ENCODE data around the gene PINK1.
A peak's percentile ranks its signal among the peaks of the same experiment; 100 is the strongest.

PINK1 gene

DNA sequence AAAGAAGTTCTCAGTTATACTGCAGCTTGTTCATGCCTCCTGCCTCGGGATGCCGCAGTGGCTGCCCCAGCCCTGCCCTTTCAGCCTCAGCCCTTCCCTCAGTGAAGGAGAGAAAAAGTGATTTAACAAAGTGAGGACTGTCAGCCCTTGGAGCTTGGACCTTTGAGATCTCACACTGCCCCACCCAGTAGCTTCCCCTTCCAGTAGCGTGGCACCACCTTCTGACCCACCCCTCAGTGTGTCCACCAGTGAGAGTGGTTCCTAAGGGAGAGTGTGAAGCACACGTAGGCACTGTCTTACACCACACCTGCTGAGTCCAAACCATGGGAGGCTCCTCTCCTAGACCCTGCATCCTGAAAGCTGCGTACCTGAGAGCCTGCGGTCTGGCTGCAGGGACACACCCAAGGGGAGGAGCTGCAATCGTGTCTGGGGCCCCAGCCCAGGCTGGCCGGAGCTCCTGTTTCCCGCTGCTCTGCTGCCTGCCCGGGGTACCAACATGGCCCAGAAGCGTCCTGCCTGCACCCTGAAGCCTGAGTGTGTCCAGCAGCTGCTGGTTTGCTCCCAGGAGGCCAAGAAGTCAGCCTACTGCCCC lies 44.5 kb upstream of the PINK1 start, which contains the start of gene CDA:
Gene CDA (plus strand): TSS at position 464 of the 592 bp plus-strand sequence. CDS start 33 bp downstream, at position 497.
- no CpG with 5 or more reads among the region's 11 CpGs for WGBS (ENCODE audit: extremely low coverage, insufficient coverage, insufficient read length)
- H3K36me3 ChIP-seq (ENCODE audit: control insufficient read depth in 1 of 2, insufficient read depth in 2 of 2, low read length in 2 of 2): no peaks in the 10 kb centered on the region
- no peaks in the 10 kb centered on the region for H3K79me1 ChIP-seq (ENCODE audit: low read length)
- H2BK12ac ChIP-seq (ENCODE audit: low read length): no peak within 1 kb of the TSS
- H3K9ac ChIP-seq (ENCODE audit: low read length): no peak within 1 kb of the TSS
- no peak within 1 kb of the TSS for H4K12ac ChIP-seq (ENCODE audit: low read depth, low read length)
- H3K4me2 ChIP-seq (ENCODE audit: low read length): no peak within 1 kb of the TSS
- H3K23ac ChIP-seq (ENCODE audit: low read length): no peak within 1 kb of the TSS
- H2BK120ac ChIP-seq (ENCODE audit: insufficient read depth, low read length, poor library complexity): no peak within 1 kb of the TSS
- no peak within 1 kb of the TSS for H3K14ac ChIP-seq (ENCODE audit: low read length)
- H3K79me2 ChIP-seq (ENCODE audit: control insufficient read depth, insufficient read depth, low read length, poor library complexity): peaks cover 2% of the 10 kb centered on the region
- H3K4me1 ChIP-seq (ENCODE audit: control insufficient read depth in 1 of 2, insufficient read depth in 2 of 2, low read length in 2 of 2): no peaks in the 10 kb centered on the region
- no peaks in the 10 kb centered on the region for H3K27me3 ChIP-seq (ENCODE audit: insufficient read depth, low read length)
- no peak within 1 kb of the TSS for H2AK5ac ChIP-seq (ENCODE audit: low read length)
- no peak within 1 kb of the TSS for H3K4me3 ChIP-seq (ENCODE audit: low read depth, low read length)
- no peak within 1 kb of the TSS for H3K4ac ChIP-seq (ENCODE audit: low read depth, low read length)
- no peak within 1 kb of the TSS for H2BK5ac ChIP-seq (ENCODE audit: low read depth, low read length, poor library complexity)
- peaks cover 4% of the 10 kb centered on the region for H3K9me3 ChIP-seq (ENCODE audit: insufficient read depth, low read depth, low read length)
- DNase-seq: peak in 1 of 2 donors; percentile 56
- no peak within 1 kb of the TSS for H3K18ac ChIP-seq (ENCODE audit: low read length)
- H4K91ac ChIP-seq (ENCODE audit: low read depth, low read length): no peak within 1 kb of the TSS
- no peak within 1 kb of the TSS for H3K27ac ChIP-seq (ENCODE audit: low read depth, low read length)
- no peak within 1 kb of the TSS for H2AFZ ChIP-seq (ENCODE audit: insufficient read depth, low read length, poor library complexity)
- no peak within 1 kb of the TSS for H4K8ac ChIP-seq (ENCODE audit: low read depth, low read length)

- H3K27me3 ChIP-seq (ENCODE audit: insufficient read depth, low read length): no peaks in the 10 kb centered on the region
- no peak overlapping the region for H3K4ac ChIP-seq (ENCODE audit: low read depth, low read length)
- no peak overlapping the region for H4K91ac ChIP-seq (ENCODE audit: low read depth, low read length)
- no peak overlapping the region for H2AK5ac ChIP-seq (ENCODE audit: low read length)
- peaks cover 4% of the 10 kb centered on the region for H3K9me3 ChIP-seq (ENCODE audit: insufficient read depth, low read depth, low read length)
- H3K36me3 ChIP-seq (ENCODE audit: control insufficient read depth in 1 of 2, insufficient read depth in 2 of 2, low read length in 2 of 2): no peaks in the 10 kb centered on the region
- no peak overlapping the region for H2BK5ac ChIP-seq (ENCODE audit: low read depth, low read length, poor library complexity)
- H3K9ac ChIP-seq (ENCODE audit: low read length): no peak overlapping the region
- H3K27ac ChIP-seq (ENCODE audit: low read depth, low read length): no peak overlapping the region
- H4K12ac ChIP-seq (ENCODE audit: low read depth, low read length): no peak overlapping the region
- no peak overlapping the region for H3K18ac ChIP-seq (ENCODE audit: low read length)
- H2AFZ ChIP-seq (ENCODE audit: insufficient read depth, low read length, poor library complexity): no peak overlapping the region
- H2BK12ac ChIP-seq (ENCODE audit: low read length): no peak overlapping the region
- no peak overlapping the region for H4K8ac ChIP-seq (ENCODE audit: low read depth, low read length)
- no CpG with 5 or more reads among the region's 24 CpGs for WGBS (ENCODE audit: extremely low coverage, insufficient coverage, insufficient read length)
- peaks cover 2% of the 10 kb centered on the region for H3K79me2 ChIP-seq (ENCODE audit: control insufficient read depth, insufficient read depth, low read length, poor library complexity)
- H3K4me3 ChIP-seq (ENCODE audit: low read depth, low read length): no peak overlapping the region
- H3K14ac ChIP-seq (ENCODE audit: low read length): no peak overlapping the region
- no peak overlapping the region for H3K4me2 ChIP-seq (ENCODE audit: low read length)
- DNase-seq: no peak
- H3K79me1 ChIP-seq (ENCODE audit: low read length): no peaks in the 10 kb centered on the region
- H3K23ac ChIP-seq (ENCODE audit: low read length): no peak overlapping the region
- no peaks in the 10 kb centered on the region for H3K4me1 ChIP-seq (ENCODE audit: control insufficient read depth in 1 of 2, insufficient read depth in 2 of 2, low read length in 2 of 2)
- no peak overlapping the region for H2BK120ac ChIP-seq (ENCODE audit: insufficient read depth, low read length, poor library complexity)
Measured at GRCh38 chr1:20589331-20590278, 43.7 kb upstream of the PINK1 start.

DNA sequence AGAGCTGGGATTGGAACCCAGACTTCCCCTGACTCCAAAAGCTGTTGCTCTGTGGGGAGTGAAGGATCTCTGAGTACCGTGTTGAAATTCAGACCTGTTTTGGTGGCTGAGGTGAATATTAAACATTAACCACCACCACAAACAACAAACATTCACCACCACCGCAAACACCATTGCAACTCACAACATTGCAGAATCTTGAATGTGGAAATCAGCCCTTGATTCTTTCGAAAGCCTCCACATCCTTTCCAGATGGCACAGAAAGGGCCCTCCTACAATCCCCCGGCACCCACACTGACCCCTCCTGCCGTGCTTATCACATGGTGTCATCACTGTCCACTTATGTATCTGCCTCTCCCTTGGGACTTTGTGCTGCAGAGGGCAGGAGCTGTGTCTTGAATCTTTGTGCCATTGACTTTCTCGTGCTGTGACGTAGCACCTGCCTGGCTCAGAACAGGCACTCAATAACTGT lies 42.9 kb upstream of the PINK1 start:
- Histone ChIP-seq H3K23ac (ENCODE audit: low read length) (no peak overlapping the region), H2BK120ac (ENCODE audit: insufficient read depth, low read length, poor library complexity) (no peak overlapping the region), H4K8ac (ENCODE audit: low read depth, low read length) (no peak overlapping the region), H2AK5ac (ENCODE audit: low read length) (no peak overlapping the region), H3K36me3 (ENCODE audit: control insufficient read depth in 1 of 2, insufficient read depth in 2 of 2, low read length in 2 of 2) (no peaks in the 10 kb centered on the region), H3K79me1 (ENCODE audit: low read length) (no peaks in the 10 kb centered on the region), H3K4me3 (ENCODE audit: low read depth, low read length) (no peak overlapping the region), H3K4ac (ENCODE audit: low read depth, low read length) (no peak overlapping the region), H4K91ac (ENCODE audit: low read depth, low read length) (no peak overlapping the region), H3K27me3 (ENCODE audit: insufficient read depth, low read length) (no peaks in the 10 kb centered on the region), H3K9ac (ENCODE audit: low read length) (no peak overlapping the region), H3K4me2 (ENCODE audit: low read length) (no peak overlapping the region), H3K4me1 (ENCODE audit: control insufficient read depth in 1 of 2, insufficient read depth in 2 of 2, low read length in 2 of 2) (no peaks in the 10 kb centered on the region), H3K18ac (ENCODE audit: low read length) (no peak overlapping the region), H2AFZ (ENCODE audit: insufficient read depth, low read length, poor library complexity) (no peak overlapping the region), H3K79me2 (ENCODE audit: control insufficient read depth, insufficient read depth, low read length, poor library complexity) (peaks cover 2% of the 10 kb centered on the region), H3K14ac (ENCODE audit: low read length) (no peak overlapping the region), H2BK12ac (ENCODE audit: low read length) (no peak overlapping the region), H3K9me3 (ENCODE audit: insufficient read depth, low read depth, low read length) (peaks cover 4% of the 10 kb centered on the region), H4K12ac (ENCODE audit: low read depth, low read length) (no peak overlapping the region), H2BK5ac (ENCODE audit: low read depth, low read length, poor library complexity) (no peak overlapping the region), H3K27ac (ENCODE audit: low read depth, low read length) (no peak overlapping the region)
- no peak for DNase-seq
- WGBS (ENCODE audit: extremely low coverage, insufficient coverage, insufficient read length): no CpG with 5 or more reads among the region's 7 CpGs

- no peak overlapping the region for H2BK12ac ChIP-seq (ENCODE audit: low read length)
- H3K9me3 ChIP-seq (ENCODE audit: insufficient read depth, low read depth, low read length): peaks cover under 1% of the 10 kb centered on the region
- H3K27ac ChIP-seq (ENCODE audit: low read depth, low read length): no peak overlapping the region
- no peak overlapping the region for H3K4me3 ChIP-seq (ENCODE audit: low read depth, low read length)
- no peak overlapping the region for H4K91ac ChIP-seq (ENCODE audit: low read depth, low read length)
- no peaks in the 10 kb centered on the region for H3K4me1 ChIP-seq (ENCODE audit: control insufficient read depth in 1 of 2, insufficient read depth in 2 of 2, low read length in 2 of 2)
- H3K23ac ChIP-seq (ENCODE audit: low read length): no peak overlapping the region
- H4K8ac ChIP-seq (ENCODE audit: low read depth, low read length): no peak overlapping the region
- no peaks in the 10 kb centered on the region for H3K79me1 ChIP-seq (ENCODE audit: low read length)
- no peaks in the 10 kb centered on the region for H3K27me3 ChIP-seq (ENCODE audit: insufficient read depth, low read length)
- no peak for DNase-seq
- no peak overlapping the region for H3K9ac ChIP-seq (ENCODE audit: low read length)
- H2BK120ac ChIP-seq (ENCODE audit: insufficient read depth, low read length, poor library complexity): no peak overlapping the region
- H2AK5ac ChIP-seq (ENCODE audit: low read length): no peak overlapping the region
- H3K79me2 ChIP-seq (ENCODE audit: control insufficient read depth, insufficient read depth, low read length, poor library complexity): no peaks in the 10 kb centered on the region
- no peaks in the 10 kb centered on the region for H3K36me3 ChIP-seq (ENCODE audit: control insufficient read depth in 1 of 2, insufficient read depth in 2 of 2, low read length in 2 of 2)
- no peak overlapping the region for H3K14ac ChIP-seq (ENCODE audit: low read length)
- H3K18ac ChIP-seq (ENCODE audit: low read length): no peak overlapping the region
- no peak overlapping the region for H3K4me2 ChIP-seq (ENCODE audit: low read length)
- no peak overlapping the region for H2AFZ ChIP-seq (ENCODE audit: insufficient read depth, low read length, poor library complexity)
- no peak overlapping the region for H4K12ac ChIP-seq (ENCODE audit: low read depth, low read length)
- WGBS (ENCODE audit: extremely low coverage, insufficient coverage, insufficient read length): no CpG with 5 or more reads among the region's 5 CpGs
- no peak overlapping the region for H3K4ac ChIP-seq (ENCODE audit: low read depth, low read length)
- H2BK5ac ChIP-seq (ENCODE audit: low read depth, low read length, poor library complexity): no peak overlapping the region
Measured at GRCh38 chr1:20593756-20594155, 39.5 kb upstream of the PINK1 start.
